GM12864 (cell line): Measurements from ENCODE around the gene NFKBIL1.

ENCODE experiments used
- DNase-seq: peaks from one replicate; pipeline ENCODE4 v3.0.0-alpha.2; 2011; ENCODE audit warnings: low read depth
- H3K4me3 ChIP-seq: 2 replicates; pipeline ENCODE4 v1.5.1; 2011; ENCODE audit warnings: mild to moderate bottlenecking, low read depth, low read length, control low read depth
- TF ChIP-seq, protein P1 (sequence below): IDR thresholded peaks from 2 replicates; pipeline ENCODE4 v1.5.1; 2011; ENCODE audit warnings: low read depth, mild to moderate bottlenecking, moderate library complexity, low read length, control low read depth, inconsistent platforms; ENCODE audit errors: missing control alignments

The NFKBIL1 gene

DNA sequence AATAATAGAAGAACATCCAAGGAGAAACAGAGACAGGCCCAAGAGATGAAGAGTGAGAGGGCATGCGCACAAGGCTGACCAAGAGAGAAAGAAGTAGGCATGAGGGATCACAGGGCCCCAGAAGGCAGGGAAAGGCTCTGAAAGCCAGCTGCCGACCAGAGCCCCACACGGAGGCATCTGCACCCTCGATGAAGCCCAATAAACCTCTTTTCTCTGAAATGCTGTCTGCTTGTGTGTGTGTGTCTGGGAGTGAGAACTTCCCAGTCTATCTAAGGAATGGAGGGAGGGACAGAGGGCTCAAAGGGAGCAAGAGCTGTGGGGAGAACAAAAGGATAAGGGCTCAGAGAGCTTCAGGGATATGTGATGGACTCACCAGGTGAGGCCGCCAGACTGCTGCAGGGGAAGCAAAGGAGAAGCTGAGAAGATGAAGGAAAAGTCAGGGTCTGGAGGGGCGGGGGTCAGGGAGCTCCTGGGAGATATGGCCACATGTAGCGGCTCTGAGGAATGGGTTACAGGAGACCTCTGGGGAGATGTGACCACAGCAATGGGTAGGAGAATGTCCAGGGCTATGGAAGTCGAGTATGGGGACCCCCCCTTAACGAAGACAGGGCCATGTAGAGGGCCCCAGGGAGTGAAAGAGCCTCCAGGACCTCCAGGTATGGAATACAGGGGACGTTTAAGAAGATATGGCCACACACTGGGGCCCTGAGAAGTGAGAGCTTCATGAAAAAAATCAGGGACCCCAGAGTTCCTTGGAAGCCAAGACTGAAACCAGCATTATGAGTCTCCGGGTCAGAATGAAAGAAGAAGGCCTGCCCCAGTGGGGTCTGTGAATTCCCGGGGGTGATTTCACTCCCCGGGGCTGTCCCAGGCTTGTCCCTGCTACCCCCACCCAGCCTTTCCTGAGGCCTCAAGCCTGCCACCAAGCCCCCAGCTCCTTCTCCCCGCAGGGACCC lies 27.0 kb downstream of the NFKBIL1 start:
- peak overlapping the region; percentile 79 for H3K4me3 ChIP-seq
- no peak for DNase-seq

DNA sequence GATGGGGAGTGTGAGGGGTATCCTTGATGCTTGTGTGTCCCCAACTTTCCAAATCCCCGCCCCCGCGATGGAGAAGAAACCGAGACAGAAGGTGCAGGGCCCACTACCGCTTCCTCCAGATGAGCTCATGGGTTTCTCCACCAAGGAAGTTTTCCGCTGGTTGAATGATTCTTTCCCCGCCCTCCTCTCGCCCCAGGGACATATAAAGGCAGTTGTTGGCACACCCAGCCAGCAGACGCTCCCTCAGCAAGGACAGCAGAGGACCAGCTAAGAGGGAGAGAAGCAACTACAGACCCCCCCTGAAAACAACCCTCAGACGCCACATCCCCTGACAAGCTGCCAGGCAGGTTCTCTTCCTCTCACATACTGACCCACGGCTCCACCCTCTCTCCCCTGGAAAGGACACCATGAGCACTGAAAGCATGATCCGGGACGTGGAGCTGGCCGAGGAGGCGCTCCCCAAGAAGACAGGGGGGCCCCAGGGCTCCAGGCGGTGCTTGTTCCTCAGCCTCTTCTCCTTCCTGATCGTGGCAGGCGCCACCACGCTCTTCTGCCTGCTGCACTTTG lies 28.0 kb downstream of the NFKBIL1 start, which contains the start of gene TNF:
Gene TNF (plus strand): TSS at position 231 of the 567 bp plus-strand sequence. CDS start 177 bp downstream, at position 408.
- H3K4me3 ChIP-seq: peak within 1 kb of the TSS; percentile 79
- TF ChIP-seq, protein P1, sequence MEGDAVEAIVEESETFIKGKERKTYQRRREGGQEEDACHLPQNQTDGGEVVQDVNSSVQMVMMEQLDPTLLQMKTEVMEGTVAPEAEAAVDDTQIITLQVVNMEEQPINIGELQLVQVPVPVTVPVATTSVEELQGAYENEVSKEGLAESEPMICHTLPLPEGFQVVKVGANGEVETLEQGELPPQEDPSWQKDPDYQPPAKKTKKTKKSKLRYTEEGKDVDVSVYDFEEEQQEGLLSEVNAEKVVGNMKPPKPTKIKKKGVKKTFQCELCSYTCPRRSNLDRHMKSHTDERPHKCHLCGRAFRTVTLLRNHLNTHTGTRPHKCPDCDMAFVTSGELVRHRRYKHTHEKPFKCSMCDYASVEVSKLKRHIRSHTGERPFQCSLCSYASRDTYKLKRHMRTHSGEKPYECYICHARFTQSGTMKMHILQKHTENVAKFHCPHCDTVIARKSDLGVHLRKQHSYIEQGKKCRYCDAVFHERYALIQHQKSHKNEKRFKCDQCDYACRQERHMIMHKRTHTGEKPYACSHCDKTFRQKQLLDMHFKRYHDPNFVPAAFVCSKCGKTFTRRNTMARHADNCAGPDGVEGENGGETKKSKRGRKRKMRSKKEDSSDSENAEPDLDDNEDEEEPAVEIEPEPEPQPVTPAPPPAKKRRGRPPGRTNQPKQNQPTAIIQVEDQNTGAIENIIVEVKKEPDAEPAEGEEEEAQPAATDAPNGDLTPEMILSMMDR: no peak
- DNase-seq: peak; percentile 71

More for the DNA sequence above, 27.0 kb downstream of the NFKBIL1 start:
- TF ChIP-seq, protein P1: peak; percentile 10

DNA sequence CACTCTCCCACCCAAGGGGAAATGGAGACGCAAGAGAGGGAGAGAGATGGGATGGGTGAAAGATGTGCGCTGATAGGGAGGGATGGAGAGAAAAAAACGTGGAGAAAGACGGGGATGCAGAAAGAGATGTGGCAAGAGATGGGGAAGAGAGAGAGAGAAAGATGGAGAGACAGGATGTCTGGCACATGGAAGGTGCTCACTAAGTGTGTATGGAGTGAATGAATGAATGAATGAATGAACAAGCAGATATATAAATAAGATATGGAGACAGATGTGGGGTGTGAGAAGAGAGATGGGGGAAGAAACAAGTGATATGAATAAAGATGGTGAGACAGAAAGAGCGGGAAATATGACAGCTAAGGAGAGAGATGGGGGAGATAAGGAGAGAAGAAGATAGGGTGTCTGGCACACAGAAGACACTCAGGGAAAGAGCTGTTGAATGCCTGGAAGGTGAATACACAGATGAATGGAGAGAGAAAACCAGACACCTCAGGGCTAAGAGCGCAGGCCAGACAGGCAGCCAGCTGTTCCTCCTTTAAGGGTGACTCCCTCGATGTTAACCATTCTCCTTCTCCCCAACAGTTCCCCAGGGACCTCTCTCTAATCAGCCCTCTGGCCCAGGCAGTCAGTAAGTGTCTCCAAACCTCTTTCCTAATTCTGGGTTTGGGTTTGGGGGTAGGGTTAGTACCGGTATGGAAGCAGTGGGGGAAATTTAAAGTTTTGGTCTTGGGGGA lies 28.7 kb downstream of the NFKBIL1 start:
- DNase-seq: no peak
- H3K4me3 ChIP-seq: peak overlapping the region; percentile 79
- TF ChIP-seq, protein P1: no peak

DNA sequence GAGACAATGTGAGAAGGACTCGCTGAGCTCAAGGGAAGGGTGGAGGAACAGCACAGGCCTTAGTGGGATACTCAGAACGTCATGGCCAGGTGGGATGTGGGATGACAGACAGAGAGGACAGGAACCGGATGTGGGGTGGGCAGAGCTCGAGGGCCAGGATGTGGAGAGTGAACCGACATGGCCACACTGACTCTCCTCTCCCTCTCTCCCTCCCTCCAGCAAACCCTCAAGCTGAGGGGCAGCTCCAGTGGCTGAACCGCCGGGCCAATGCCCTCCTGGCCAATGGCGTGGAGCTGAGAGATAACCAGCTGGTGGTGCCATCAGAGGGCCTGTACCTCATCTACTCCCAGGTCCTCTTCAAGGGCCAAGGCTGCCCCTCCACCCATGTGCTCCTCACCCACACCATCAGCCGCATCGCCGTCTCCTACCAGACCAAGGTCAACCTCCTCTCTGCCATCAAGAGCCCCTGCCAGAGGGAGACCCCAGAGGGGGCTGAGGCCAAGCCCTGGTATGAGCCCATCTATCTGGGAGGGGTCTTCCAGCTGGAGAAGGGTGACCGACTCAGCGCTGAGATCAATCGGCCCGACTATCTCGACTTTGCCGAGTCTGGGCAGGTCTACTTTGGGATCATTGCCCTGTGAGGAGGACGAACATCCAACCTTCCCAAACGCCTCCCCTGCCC lies 29.6 kb downstream of the NFKBIL1 start:
- TF ChIP-seq, protein P1: no peak
- no peak for DNase-seq
- peak overlapping the region; percentile 79 for H3K4me3 ChIP-seq

DNA sequence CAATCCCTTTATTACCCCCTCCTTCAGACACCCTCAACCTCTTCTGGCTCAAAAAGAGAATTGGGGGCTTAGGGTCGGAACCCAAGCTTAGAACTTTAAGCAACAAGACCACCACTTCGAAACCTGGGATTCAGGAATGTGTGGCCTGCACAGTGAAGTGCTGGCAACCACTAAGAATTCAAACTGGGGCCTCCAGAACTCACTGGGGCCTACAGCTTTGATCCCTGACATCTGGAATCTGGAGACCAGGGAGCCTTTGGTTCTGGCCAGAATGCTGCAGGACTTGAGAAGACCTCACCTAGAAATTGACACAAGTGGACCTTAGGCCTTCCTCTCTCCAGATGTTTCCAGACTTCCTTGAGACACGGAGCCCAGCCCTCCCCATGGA lies 30.2 kb downstream of the NFKBIL1 start:
- peak overlapping the region; percentile 79 for H3K4me3 ChIP-seq

More for the DNA sequence above, 30.2 kb downstream of the NFKBIL1 start:
- DNase-seq: no peak
- TF ChIP-seq, protein P1: no peak
